ENCODE measurements around the gene COMTD1. TPM values are rescaled to one million over a fixed set of nuclear protein-coding genes. Genes with fewer than 3 reads are reported as not detected.

COMTD1 gene
- polyA plus RNA-seq, 1 of the 3 experiments (the other 2 are of a cell fraction), result 7.6 TPM

DNA sequence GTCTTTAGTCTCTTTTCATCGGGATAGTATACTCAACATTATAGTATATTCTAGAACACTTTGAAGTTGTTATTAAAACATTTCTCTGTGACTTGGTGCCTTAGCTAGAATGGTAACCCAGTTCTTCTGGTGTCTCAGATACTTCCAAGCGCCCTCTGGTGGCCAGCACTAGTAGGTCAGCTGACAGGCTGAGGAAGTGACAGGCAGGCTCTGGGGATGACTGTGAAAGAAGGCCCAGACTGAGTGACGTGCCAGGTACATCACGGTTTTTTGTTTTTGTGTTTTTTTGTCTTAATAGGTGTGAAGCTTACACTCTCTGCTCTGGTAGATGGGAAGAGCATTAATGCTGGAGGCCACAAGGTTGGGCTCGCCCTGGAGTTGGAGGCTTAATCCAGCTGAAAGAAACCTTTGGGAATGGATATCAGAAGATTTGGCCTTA is 5.1 kb downstream of the COMTD1 start (continued):
- TF ChIP-seq, protein P1, sequence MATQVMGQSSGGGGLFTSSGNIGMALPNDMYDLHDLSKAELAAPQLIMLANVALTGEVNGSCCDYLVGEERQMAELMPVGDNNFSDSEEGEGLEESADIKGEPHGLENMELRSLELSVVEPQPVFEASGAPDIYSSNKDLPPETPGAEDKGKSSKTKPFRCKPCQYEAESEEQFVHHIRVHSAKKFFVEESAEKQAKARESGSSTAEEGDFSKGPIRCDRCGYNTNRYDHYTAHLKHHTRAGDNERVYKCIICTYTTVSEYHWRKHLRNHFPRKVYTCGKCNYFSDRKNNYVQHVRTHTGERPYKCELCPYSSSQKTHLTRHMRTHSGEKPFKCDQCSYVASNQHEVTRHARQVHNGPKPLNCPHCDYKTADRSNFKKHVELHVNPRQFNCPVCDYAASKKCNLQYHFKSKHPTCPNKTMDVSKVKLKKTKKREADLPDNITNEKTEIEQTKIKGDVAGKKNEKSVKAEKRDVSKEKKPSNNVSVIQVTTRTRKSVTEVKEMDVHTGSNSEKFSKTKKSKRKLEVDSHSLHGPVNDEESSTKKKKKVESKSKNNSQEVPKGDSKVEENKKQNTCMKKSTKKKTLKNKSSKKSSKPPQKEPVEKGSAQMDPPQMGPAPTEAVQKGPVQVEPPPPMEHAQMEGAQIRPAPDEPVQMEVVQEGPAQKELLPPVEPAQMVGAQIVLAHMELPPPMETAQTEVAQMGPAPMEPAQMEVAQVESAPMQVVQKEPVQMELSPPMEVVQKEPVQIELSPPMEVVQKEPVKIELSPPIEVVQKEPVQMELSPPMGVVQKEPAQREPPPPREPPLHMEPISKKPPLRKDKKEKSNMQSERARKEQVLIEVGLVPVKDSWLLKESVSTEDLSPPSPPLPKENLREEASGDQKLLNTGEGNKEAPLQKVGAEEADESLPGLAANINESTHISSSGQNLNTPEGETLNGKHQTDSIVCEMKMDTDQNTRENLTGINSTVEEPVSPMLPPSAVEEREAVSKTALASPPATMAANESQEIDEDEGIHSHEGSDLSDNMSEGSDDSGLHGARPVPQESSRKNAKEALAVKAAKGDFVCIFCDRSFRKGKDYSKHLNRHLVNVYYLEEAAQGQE (IDR thresholded peaks at IDR 0.05; ENCODE audit: low read depth, low read length), result no peak

DNA sequence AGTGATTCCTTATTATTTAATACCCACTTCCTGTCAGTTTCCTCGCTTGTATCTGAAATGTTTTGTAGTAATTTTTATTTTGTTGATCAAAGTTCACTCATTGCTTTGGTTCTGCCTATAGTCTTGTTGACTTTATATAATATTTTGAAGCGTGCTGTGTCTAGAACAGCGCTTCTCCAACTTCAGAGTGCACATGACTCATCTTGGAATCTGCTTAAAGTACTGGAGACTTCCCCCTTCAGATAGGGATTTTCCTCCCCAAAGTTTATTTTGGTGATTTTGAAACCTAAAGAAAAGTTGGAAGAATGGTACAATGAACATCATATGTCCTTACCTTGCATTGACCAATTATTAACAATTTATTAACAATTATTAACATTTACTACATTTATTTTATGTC is 5.8 kb downstream of the COMTD1 start:
- CTCF ChIA-PET, result interaction anchor here (0.7 to 2.8 kb wide), 23 partner anchors 9 to 986 kb away, joined by 3 to 36 read pairs (median 5); partner anchors contain the start of genes SAMD8 and VDAC2
- Histone ChIP-seq H3K9me2 (no peaks in the 10 kb centered on the region), H3K4me2 (no peak overlapping the region), H3K9me3 (no peaks in the 10 kb centered on the region), H3K79me2 (ENCODE audit: insufficient read depth) (peaks cover 55% of the 10 kb centered on the region), H3K9ac (no peak overlapping the region), H3K4me1 (ENCODE audit: control insufficient read depth in 1 of 2, insufficient read depth in 2 of 2, low read depth in 1 of 2, low read length in 1 of 2) (peaks cover 24 to 26% of the 10 kb centered on the region in 2 experiments; a peak in 3 of 4 replicates), H3K36me3 (replicated peaks in 1 of 2; ENCODE audit: control insufficient read depth in 1 of 2, insufficient read depth in 2 of 2, low read length in 1 of 2) (peaks cover 37 to 50% of the 10 kb centered on the region in 2 experiments), H3K4me3 (ENCODE audit: low read depth in 2 of 2, low read length in 1 of 2) (no peak overlapping the region), H3K27me3 (ENCODE audit: insufficient read depth) (no peaks in the 10 kb centered on the region), H3F3A (replicated peaks; ENCODE audit: insufficient read depth) (peaks cover 69% of the 10 kb centered on the region), H4K20me1 (ENCODE audit: insufficient read depth) (peaks cover 55% of the 10 kb centered on the region), H3K27ac (ENCODE audit: low read depth in 2 of 2, low read length in 1 of 2) (peak overlapping the region; percentile 22 to 39; a peak in 3 of 4 replicates), H2AFZ (ENCODE audit: low read depth) (no peak overlapping the region)
- WGBS (ENCODE audit: low lambda C conversion rate), result 78% methylated on average over 3 of the region's 3 CpGs
- DNase-seq, result no peak
- POLR2A ChIA-PET, result interaction anchor here (1.2 kb wide), 1 partner anchor 19 kb away, joined by 3 read pairs; no protein-coding TSS in a partner anchor
- TF ChIP-seq FOSL2 (IDR thresholded peaks at IDR 0.05; ENCODE audit: borderline replicate concordance, low read depth) (peak; percentile 28; the same call in 1 of the 2 replicates), CHD2 (IDR thresholded peaks at IDR 0.05; ENCODE audit: low read length, partially characterized antibody) (no peak), TEAD4 (IDR thresholded peaks at IDR 0.05; ENCODE audit: borderline replicate concordance, insufficient read depth) (no peak), JUND (IDR thresholded peaks at IDR 0.05) (peak; percentile 5; the same call in 1 of the 2 replicates), ELF1 (IDR thresholded peaks at IDR 0.05) (no peak)
- TF ChIP-seq, protein P2, sequence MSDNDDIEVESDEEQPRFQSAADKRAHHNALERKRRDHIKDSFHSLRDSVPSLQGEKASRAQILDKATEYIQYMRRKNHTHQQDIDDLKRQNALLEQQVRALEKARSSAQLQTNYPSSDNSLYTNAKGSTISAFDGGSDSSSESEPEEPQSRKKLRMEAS (IDR thresholded peaks at IDR 0.05; ENCODE audit: low read depth), result no peak

DNA sequence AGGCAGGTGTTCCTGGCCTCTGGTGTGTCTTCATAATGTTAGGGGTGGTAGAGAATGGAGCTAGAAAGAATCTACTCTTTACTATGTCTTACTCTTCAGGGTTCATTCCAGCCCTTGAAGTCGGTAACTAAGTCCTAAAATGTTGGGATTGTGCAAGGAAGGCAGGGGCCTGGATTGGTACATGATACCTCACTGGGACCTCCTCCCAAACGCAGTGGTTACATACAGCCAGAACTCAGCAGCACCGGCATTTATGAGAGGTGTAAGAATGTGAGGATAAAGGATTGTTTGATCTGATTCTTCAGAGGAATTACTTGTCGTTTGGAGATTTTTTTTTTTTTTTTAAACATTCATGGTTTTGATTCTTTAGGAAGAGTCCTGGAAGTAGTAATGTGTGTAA is 6.9 kb downstream of the COMTD1 start:
- H3K9ac ChIP-seq, result no peak overlapping the region
- POLR2A ChIA-PET, result interaction anchor here (1.0 kb wide), 1 partner anchor 14 kb away, joined by 6 read pairs; no protein-coding TSS in a partner anchor
- peaks cover 46 to 59% of the 10 kb centered on the region in 2 experiments for H3K36me3 ChIP-seq (replicated peaks in 1 of 2; ENCODE audit: control insufficient read depth in 1 of 2, insufficient read depth in 2 of 2, low read length in 1 of 2)
- WGBS (ENCODE audit: low lambda C conversion rate), result 66% methylated on average over 4 of the region's 4 CpGs
- no peak for DNase-seq
- peak overlapping the region; percentile 20 to 39; a peak in 2 of 4 replicates for H3K27ac ChIP-seq (ENCODE audit: low read depth in 2 of 2, low read length in 1 of 2)
- TF ChIP-seq, protein P1 (IDR thresholded peaks at IDR 0.05; ENCODE audit: low read depth, low read length), result no peak
- TF ChIP-seq RCOR1 (IDR thresholded peaks at IDR 0.05; ENCODE audit: low read length) (no peak), MXI1 (IDR thresholded peaks at IDR 0.05; ENCODE audit: low read depth, low read length) (no peak), TAF1 (IDR thresholded peaks at IDR 0.05; ENCODE audit: borderline replicate concordance, low read depth, low read length) (no peak), TCF12 (IDR thresholded peaks at IDR 0.05) (no peak), NRF1 (IDR thresholded peaks at IDR 0.05; ENCODE audit: low read depth, low read length) (no peak), EP300 (IDR thresholded peaks at IDR 0.05; ENCODE audit: borderline replicate concordance in 1 of 2, low read depth in 1 of 2, low read length in 1 of 2) (no peak), ELF1 (IDR thresholded peaks at IDR 0.05) (no peak)
- H3F3A ChIP-seq (replicated peaks; ENCODE audit: insufficient read depth), result peaks cover 74% of the 10 kb centered on the region
- no peaks in the 10 kb centered on the region for H3K9me3 ChIP-seq
- CTCF ChIA-PET, result interaction anchor here (1.0 kb wide), 1 partner anchor 12 kb away, joined by 4 read pairs; no protein-coding TSS in a partner anchor
- H3K4me3 ChIP-seq (ENCODE audit: low read depth in 2 of 2, low read length in 1 of 2), result no peak overlapping the region
- no peak overlapping the region for H2AFZ ChIP-seq (ENCODE audit: low read depth)
- peaks cover 19 to 34% of the 10 kb centered on the region in 2 experiments for H3K4me1 ChIP-seq (ENCODE audit: control insufficient read depth in 1 of 2, insufficient read depth in 2 of 2, low read depth in 1 of 2, low read length in 1 of 2)
- H3K27me3 ChIP-seq (ENCODE audit: insufficient read depth), result no peaks in the 10 kb centered on the region
- H3K9me2 ChIP-seq, result no peaks in the 10 kb centered on the region
- peaks cover 66% of the 10 kb centered on the region for H4K20me1 ChIP-seq (ENCODE audit: insufficient read depth)
- H3K4me2 ChIP-seq, result no peak overlapping the region
- H3K79me2 ChIP-seq (ENCODE audit: insufficient read depth), result peaks cover 65% of the 10 kb centered on the region

All from SK-N-SH (cell line).